T-helper 17 cell (primary cell): ENCODE data around the gene SLC15A3. TPM values are rescaled to one million over a fixed set of nuclear protein-coding genes. Genes with fewer than 3 reads are reported as not detected.

Experiments
- ATAC-seq: fragments of 150-1000 bp; cut with Tn5 transposase; 2 replicates; pipeline ENCODE4 v1.10.0; 2021; ENCODE audit warnings: mild to moderate bottlenecking, moderate library complexity
- DNase-seq, 3 donors: peaks; one replicate each; pipeline versions ENCODE4 v3.0.0 to v3.0.0-alpha.2; 2020 to 2021
- H3K9me3 ChIP-seq: one replicate; pipeline ENCODE4 v1.7.0; 2013; ENCODE audit warnings: low read length, mild to moderate bottlenecking; ENCODE audit not compliant: control insufficient read depth, poor library complexity, severe bottlenecking
- H3K27ac Mint-ChIP-seq: one replicate; pipeline ENCODE4 v1.8.0; 2022; ENCODE audit warnings: mild to moderate bottlenecking, moderate library complexity, mixed read lengths
- H3K27me3 Mint-ChIP-seq: one replicate; pipeline ENCODE4 v1.8.0; 2022; ENCODE audit warnings: mixed read lengths
- H3K36me3 Mint-ChIP-seq: one replicate; pipeline ENCODE4 v1.8.0; 2022; ENCODE audit warnings: low read depth, mixed read lengths
- H3K4me1 Mint-ChIP-seq: one replicate; pipeline ENCODE4 v1.8.0; 2022; ENCODE audit warnings: mild to moderate bottlenecking, mixed read lengths
- H3K4me3 Mint-ChIP-seq: one replicate; pipeline ENCODE4 v1.8.0; 2022; ENCODE audit warnings: mild to moderate bottlenecking, moderate library complexity, mixed read lengths
- total RNA-seq, 4 donors: library from RNA in 2 of 4; stranded (reverse) in 2 of 4; gene quantifications; one replicate each; pipeline ENCODE4 v1.2.3 and lab custom pipeline; 2022 to 2026

The SLC15A3 gene
- total RNA-seq, 2 donors from 2014 or later: 3.5 to 11.2 TPM

GRCh38 chr11:60939301-60939700 lies 12.7 kb downstream of the SLC15A3 start:
- Mint-ChIP-seq H3K27me3 (peaks cover 3% of the 10 kb centered on the region), H3K27ac (peak overlapping the region; percentile 8), H3K4me1 (peaks cover 11% of the 10 kb centered on the region), H3K36me3 (no peaks in the 10 kb centered on the region), H3K4me3 (no peak overlapping the region)
- ATAC-seq: no peak
- DNase-seq: no peak
- H3K9me3 ChIP-seq: no peaks in the 10 kb centered on the region

GRCh38 chr11:60938500-60938899 lies 13.5 kb downstream of the SLC15A3 start:
- H3K27ac Mint-ChIP-seq: peak overlapping the region; percentile 71
- no peaks in the 10 kb centered on the region for H3K36me3 Mint-ChIP-seq
- no peaks in the 10 kb centered on the region for H3K9me3 ChIP-seq
- peaks cover 4% of the 10 kb centered on the region for H3K27me3 Mint-ChIP-seq
- no peak overlapping the region for H3K4me3 Mint-ChIP-seq
- H3K4me1 Mint-ChIP-seq: peaks cover 11% of the 10 kb centered on the region
- DNase-seq: no peak
- no peak for ATAC-seq

GRCh38 chr11:60937811-60938210 lies 14.2 kb downstream of the SLC15A3 start:
- DNase-seq (no peak), ATAC-seq (no peak)
- no peaks in the 10 kb centered on the region for H3K9me3 ChIP-seq
- Mint-ChIP-seq H3K4me3 (no peak overlapping the region), H3K27ac (peak overlapping the region; percentile 71), H3K27me3 (peaks cover 4% of the 10 kb centered on the region), H3K4me1 (peaks cover 11% of the 10 kb centered on the region), H3K36me3 (no peaks in the 10 kb centered on the region)

GRCh38 chr11:60937144-60937527 lies 14.8 kb downstream of the SLC15A3 start:
- no peak for ATAC-seq
- Mint-ChIP-seq H3K4me3 (no peak overlapping the region), H3K36me3 (no peaks in the 10 kb centered on the region), H3K27ac (no peak overlapping the region), H3K4me1 (peaks cover 11% of the 10 kb centered on the region), H3K27me3 (peaks cover 4% of the 10 kb centered on the region)
- DNase-seq: no peak
- H3K9me3 ChIP-seq: no peaks in the 10 kb centered on the region

GRCh38 chr11:60936467-60937143 lies 15.4 kb downstream of the SLC15A3 start:
- H3K4me1 Mint-ChIP-seq: peaks cover 11% of the 10 kb centered on the region
- DNase-seq (no peak), ATAC-seq (no peak)
- no peak overlapping the region for H3K4me3 Mint-ChIP-seq
- H3K27ac Mint-ChIP-seq: no peak overlapping the region
- H3K36me3 Mint-ChIP-seq: no peaks in the 10 kb centered on the region
- H3K27me3 Mint-ChIP-seq: peaks cover 4% of the 10 kb centered on the region
- no peaks in the 10 kb centered on the region for H3K9me3 ChIP-seq

GRCh38 chr11:60935676-60936442 lies 16.1 kb downstream of the SLC15A3 start:
- no peak for ATAC-seq

GRCh38 chr11:60934790-60935605 lies 17.0 kb downstream of the SLC15A3 start:
- H3K4me1 Mint-ChIP-seq: peaks cover 8% of the 10 kb centered on the region
- peaks cover 7% of the 10 kb centered on the region for H3K27me3 Mint-ChIP-seq
- H3K9me3 ChIP-seq: no peaks in the 10 kb centered on the region
- DNase-seq (no peak), ATAC-seq (no peak)
- no peaks in the 10 kb centered on the region for H3K36me3 Mint-ChIP-seq
- H3K27ac Mint-ChIP-seq: no peak overlapping the region
- H3K4me3 Mint-ChIP-seq: no peak overlapping the region

More at GRCh38 chr11:60935676-60936442, 16.1 kb downstream of the SLC15A3 start:
- Mint-ChIP-seq H3K36me3 (no peaks in the 10 kb centered on the region), H3K4me3 (no peak overlapping the region), H3K27ac (no peak overlapping the region), H3K27me3 (peaks cover 4% of the 10 kb centered on the region), H3K4me1 (peaks cover 11% of the 10 kb centered on the region)
- no peak for DNase-seq
- no peaks in the 10 kb centered on the region for H3K9me3 ChIP-seq

- H3K36me3 Mint-ChIP-seq: peaks cover 3% of the 10 kb centered on the region
- H3K4me1 Mint-ChIP-seq: peaks cover 7% of the 10 kb centered on the region
- no peak overlapping the region for H3K27ac Mint-ChIP-seq
- no peaks in the 10 kb centered on the region for H3K9me3 ChIP-seq
- DNase-seq: no peak
- no peak for ATAC-seq
- H3K27me3 Mint-ChIP-seq: peaks cover 14% of the 10 kb centered on the region
- H3K4me3 Mint-ChIP-seq: no peak overlapping the region
Measured at GRCh38 chr11:60934124-60934789, 17.7 kb downstream of the SLC15A3 start.

- Mint-ChIP-seq H3K36me3 (peaks cover 3% of the 10 kb centered on the region), H3K27me3 (peaks cover 16% of the 10 kb centered on the region), H3K4me1 (peaks cover 6% of the 10 kb centered on the region), H3K27ac (no peak overlapping the region), H3K4me3 (no peak overlapping the region)
- no peak for ATAC-seq
- H3K9me3 ChIP-seq: no peaks in the 10 kb centered on the region
- DNase-seq: no peak
Measured at GRCh38 chr11:60933416-60934123, 18.4 kb downstream of the SLC15A3 start.

- Mint-ChIP-seq H3K27me3 (peaks cover 17% of the 10 kb centered on the region), H3K27ac (no peak overlapping the region), H3K36me3 (peaks cover 3% of the 10 kb centered on the region), H3K4me3 (no peak overlapping the region), H3K4me1 (no peaks in the 10 kb centered on the region)
- no peaks in the 10 kb centered on the region for H3K9me3 ChIP-seq
- ATAC-seq (peak; percentile 48), DNase-seq (no peak)
Measured at GRCh38 chr11:60932605-60933356, 19.2 kb downstream of the SLC15A3 start.

- no peaks in the 10 kb centered on the region for H3K9me3 ChIP-seq
- Mint-ChIP-seq H3K27ac (no peak overlapping the region), H3K4me1 (no peaks in the 10 kb centered on the region), H3K27me3 (peaks cover 25% of the 10 kb centered on the region), H3K4me3 (no peak overlapping the region), H3K36me3 (peaks cover 3% of the 10 kb centered on the region)
- DNase-seq: no peak
- peak; percentile 61 for ATAC-seq
Measured at GRCh38 chr11:60931917-60932316, 20.1 kb downstream of the SLC15A3 start.

GRCh38 chr11:60930394-60930793 lies 21.6 kb downstream of the SLC15A3 start:
- H3K4me1 Mint-ChIP-seq: peaks cover 2% of the 10 kb centered on the region

More at GRCh38 chr11:60930394-60930793, 21.6 kb downstream of the SLC15A3 start:
- Mint-ChIP-seq H3K27ac (no peak overlapping the region), H3K27me3 (peaks cover 39% of the 10 kb centered on the region), H3K4me3 (no peak overlapping the region), H3K36me3 (peaks cover 3% of the 10 kb centered on the region)
- ATAC-seq: no peak
- DNase-seq: no peak
- no peaks in the 10 kb centered on the region for H3K9me3 ChIP-seq
